GM10266 (cell line): ENCODE data around the gene BZW2.

Source experiments
- DNase-seq: peaks from one replicate; pipeline ENCODE4 v3.0.0; 2012; ENCODE audit errors: extremely low spot score
- TF ChIP-seq, protein P1 (sequence below): IDR thresholded peaks from 2 replicates; pipeline ENCODE4 v1.5.1; 2012; ENCODE audit warnings: mild to moderate bottlenecking, low read depth; ENCODE audit not compliant: control insufficient read depth, insufficient read depth; ENCODE audit errors: missing control alignments

BZW2 gene

DNA sequence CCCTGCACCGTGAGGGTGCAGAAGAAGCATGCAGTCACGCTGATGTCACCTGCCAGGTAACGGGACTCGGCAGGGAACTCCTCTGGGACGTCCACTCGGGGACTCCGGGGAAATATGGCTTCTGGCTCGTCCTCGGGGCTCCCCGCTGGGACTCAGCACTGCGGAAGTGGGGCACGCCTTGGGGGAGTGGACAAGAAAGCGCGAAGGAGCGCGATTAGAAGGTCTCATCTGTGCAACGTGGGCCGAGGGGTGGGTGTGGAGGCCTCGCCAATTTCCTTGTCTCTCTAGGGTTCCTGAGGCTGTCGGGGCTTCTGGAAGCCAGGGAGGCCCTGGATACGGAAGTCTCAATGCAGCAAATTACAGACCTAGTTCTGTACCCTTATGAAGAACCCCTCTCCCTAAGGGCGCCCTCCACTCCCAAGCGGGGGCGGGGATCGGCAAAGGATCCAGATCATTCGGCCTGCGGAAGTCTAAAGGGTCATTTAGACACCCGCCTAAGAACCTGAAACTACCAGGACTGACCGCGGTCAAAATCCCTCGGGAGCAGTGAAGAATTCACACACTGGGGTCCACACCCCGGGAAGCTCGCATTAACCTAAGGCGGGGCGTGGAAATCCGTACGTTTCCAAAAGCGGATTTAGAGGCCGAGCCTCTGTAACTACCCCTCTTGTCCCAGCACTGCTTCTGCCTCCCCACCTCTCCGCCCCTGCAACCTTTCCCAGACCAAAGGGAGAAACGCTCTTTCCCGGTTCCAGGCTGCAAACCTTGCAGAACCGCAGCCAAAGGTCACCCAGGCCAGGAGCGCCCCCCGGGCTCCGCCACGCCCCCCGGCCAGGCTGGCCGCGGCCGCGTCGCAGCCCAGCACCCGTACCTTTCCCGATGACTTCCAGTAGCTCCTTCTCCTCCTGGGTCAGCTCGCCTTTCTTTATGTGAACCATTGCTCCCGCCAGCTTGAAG lies 1.1 kb upstream of the BZW2 start:
- DNase-seq = peak; percentile 17
- TF ChIP-seq, protein P1, sequence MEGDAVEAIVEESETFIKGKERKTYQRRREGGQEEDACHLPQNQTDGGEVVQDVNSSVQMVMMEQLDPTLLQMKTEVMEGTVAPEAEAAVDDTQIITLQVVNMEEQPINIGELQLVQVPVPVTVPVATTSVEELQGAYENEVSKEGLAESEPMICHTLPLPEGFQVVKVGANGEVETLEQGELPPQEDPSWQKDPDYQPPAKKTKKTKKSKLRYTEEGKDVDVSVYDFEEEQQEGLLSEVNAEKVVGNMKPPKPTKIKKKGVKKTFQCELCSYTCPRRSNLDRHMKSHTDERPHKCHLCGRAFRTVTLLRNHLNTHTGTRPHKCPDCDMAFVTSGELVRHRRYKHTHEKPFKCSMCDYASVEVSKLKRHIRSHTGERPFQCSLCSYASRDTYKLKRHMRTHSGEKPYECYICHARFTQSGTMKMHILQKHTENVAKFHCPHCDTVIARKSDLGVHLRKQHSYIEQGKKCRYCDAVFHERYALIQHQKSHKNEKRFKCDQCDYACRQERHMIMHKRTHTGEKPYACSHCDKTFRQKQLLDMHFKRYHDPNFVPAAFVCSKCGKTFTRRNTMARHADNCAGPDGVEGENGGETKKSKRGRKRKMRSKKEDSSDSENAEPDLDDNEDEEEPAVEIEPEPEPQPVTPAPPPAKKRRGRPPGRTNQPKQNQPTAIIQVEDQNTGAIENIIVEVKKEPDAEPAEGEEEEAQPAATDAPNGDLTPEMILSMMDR = no peak

GRCh38 chr7:16646472-16647072 lies 591 bp downstream of the BZW2 start:
- DNase-seq = peak; percentile 14
- TF ChIP-seq, protein P1 = no peak

GRCh38 chr7:16647435-16647960 lies 1.5 kb downstream of the BZW2 start:
- TF ChIP-seq, protein P1 = no peak

DNA sequence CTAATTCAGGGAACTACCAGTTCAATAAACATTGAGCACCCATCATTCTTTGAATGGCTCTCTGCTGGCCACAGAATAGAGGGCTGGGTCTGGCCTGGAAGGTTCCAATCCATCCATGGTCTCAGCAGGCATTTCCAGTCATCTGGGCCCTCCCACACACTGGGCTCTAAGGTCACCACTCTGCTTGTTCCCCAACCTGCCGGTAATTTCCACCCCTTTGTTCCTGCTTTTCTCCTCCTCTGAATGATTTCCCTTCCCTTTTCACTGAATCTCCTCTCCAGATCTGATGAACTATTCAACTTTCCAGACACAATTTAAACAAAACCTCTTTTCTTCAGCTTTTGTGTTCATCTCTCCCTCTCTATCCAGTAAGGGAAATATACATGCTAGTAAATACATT lies 2.6 kb downstream of the BZW2 start:
- no peak for DNase-seq
- TF ChIP-seq, protein P1 = no peak

More at GRCh38 chr7:16647435-16647960, 1.5 kb downstream of the BZW2 start:
- DNase-seq = no peak

GRCh38 chr7:16649196-16649595 lies 3.2 kb downstream of the BZW2 start:
- TF ChIP-seq, protein P1 = no peak
- DNase-seq = no peak

DNA sequence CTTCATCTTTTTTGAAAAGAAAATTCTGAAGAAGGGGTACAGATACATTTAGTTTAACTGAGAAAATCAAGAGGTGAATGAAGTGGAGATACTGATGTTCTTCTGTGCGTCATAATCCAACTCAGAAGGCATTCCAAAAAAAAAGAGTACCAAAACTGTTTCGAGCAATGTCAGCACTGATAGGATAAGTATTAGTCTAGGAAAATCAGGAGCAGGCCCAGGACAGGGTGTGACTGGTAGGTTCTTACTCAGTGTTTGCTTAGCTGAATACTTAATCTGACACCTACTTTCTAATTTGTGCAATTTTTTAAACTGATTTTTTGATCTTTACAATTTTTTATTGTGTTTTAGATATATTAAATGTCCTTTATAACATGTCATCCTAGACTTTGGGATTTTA lies 4.3 kb downstream of the BZW2 start:
- DNase-seq = no peak
- TF ChIP-seq, protein P1 = no peak
